NCI-H1694 (cell line): ENCODE data around the gene HDHD2.

Source experiments
- DNase-seq: peaks from one replicate; lab custom pipeline; 2025; lab: John Stamatoyannopoulos, UW

Gene HDHD2

GRCh38 chr18:47062471-47062870, 87.8 kb downstream of the HDHD2 start:
- no peak for DNase-seq
